Head of caudate nucleus (tissue), 42 donors: ENCODE measurements around the gene CCL24.
"Not testable (repeated sequence)": the region's sequence is repeated elsewhere in the genome, so short reads cannot be mapped to it uniquely, and the experiment has no call there.

Experiments
- DNase-seq, 42 donors: peaks; one replicate each; pipeline versions ENCODE4 v3.0.0 to v3.0.0-alpha.2; 2020 to 2021; ENCODE audit warnings: mixed read lengths in 7 of 42
- intact Hi-C: fragments of 100-400 bp; cut with DNase I; formaldehyde crosslinking; loops from one replicate; pipeline ENCODE4 v1.15.0; 2022

Gene CCL24

GRCh38 chr7:75793676-75794075 is 19.9 kb downstream of the CCL24 start:
- no peak for DNase-seq
- intact Hi-C loops = no loop called here

DNA sequence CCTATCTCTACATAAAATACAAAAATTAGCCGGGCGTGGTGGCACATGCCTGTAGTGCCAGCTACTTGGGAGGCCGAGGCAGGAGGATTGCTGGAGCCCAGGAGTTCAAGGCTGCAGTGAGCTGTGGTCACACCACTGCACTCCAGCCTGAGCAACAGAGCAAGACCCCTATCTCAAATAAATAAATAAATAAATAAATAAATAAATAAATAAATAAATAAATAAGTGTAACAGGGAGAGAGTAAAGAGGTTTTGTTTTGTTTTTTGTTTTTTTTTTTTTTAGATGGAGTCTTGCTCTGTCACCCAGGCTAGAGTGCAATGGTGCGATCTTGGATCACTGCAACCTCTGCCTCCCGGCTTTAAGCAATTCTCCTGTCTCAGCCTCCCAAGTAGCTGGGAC is 21.0 kb downstream of the CCL24 start:
- DNase-seq, intact Hi-C loops: not testable (repeated sequence)

GRCh38 chr7:75789361-75789924 is 24.2 kb downstream of the CCL24 start:
- DNase-seq = no peak
- intact Hi-C loops = no loop called here

GRCh38 chr7:75788154-75788847 is 25.3 kb downstream of the CCL24 start:
- intact Hi-C loops, DNase-seq: not testable (repeated sequence)

DNA sequence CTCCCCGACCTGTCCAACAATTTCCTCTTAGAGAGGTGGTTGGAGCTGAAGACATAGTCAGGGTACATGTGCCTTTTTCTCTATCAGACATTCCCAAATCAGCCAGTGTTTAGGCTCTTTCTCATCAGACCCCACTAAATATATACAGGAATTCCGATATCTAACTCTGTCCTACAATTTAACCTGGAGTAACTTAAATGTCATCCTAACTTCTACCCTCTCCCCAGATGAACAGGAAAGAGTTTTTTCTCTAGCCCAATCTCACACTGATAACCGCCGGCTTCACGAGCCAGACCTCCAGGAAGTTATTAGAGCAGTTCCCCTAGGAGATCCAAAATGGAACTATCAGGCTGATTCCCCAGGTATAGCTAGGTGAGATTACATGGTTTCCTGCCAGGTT is 30.5 kb downstream of the CCL24 start:
- DNase-seq, intact Hi-C loops: not testable (repeated sequence)

GRCh38 chr7:75780647-75781273 is 32.8 kb downstream of the CCL24 start:
- intact Hi-C loops, DNase-seq: not testable (repeated sequence)

DNA sequence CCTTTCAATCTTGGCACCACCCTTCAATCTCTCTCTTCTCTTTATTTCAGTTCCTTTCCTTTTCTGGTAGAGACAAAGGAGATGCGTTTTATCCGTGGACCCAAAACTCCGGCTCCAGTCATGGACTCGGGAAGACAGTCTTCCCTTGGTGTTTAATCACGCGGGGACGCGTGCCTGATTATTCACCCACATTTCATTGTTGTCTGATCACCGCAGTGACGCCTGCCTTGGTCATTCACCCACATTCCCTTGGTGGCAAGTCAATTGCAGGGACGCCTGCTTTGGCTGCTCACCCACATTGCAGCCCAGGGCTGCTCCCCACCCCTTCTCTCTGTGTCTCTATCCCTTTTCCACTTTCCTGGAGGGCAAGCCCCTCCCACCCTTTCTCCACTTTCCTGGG is 34.1 kb downstream of the CCL24 start:
- intact Hi-C loops, DNase-seq: not testable (repeated sequence)

GRCh38 chr7:75779035-75779434 is 34.6 kb downstream of the CCL24 start:
- DNase-seq, intact Hi-C loops: not testable (repeated sequence)

GRCh38 chr7:75776295-75776971 is 37.2 kb downstream of the CCL24 start:
- peak in 1 of 42 donors; percentile 7 for DNase-seq
- intact Hi-C loops = no loop called here

GRCh38 chr7:75773958-75774357 is 39.6 kb downstream of the CCL24 start:
- DNase-seq, intact Hi-C loops: not testable (repeated sequence)

GRCh38 chr7:75772081-75773077 is 41.2 kb downstream of the CCL24 start, which contains the start of gene CCL26:
Gene CCL26 (minus strand): TSS chr7:75772211. CDS start chr7:75772176, 35 bp downstream.
- intact Hi-C loops = no loop called here
- no peak for DNase-seq

GRCh38 chr7:75771224-75771623 is 42.4 kb downstream of the CCL24 start:
- no peak for DNase-seq
- intact Hi-C loops = no loop called here

DNA sequence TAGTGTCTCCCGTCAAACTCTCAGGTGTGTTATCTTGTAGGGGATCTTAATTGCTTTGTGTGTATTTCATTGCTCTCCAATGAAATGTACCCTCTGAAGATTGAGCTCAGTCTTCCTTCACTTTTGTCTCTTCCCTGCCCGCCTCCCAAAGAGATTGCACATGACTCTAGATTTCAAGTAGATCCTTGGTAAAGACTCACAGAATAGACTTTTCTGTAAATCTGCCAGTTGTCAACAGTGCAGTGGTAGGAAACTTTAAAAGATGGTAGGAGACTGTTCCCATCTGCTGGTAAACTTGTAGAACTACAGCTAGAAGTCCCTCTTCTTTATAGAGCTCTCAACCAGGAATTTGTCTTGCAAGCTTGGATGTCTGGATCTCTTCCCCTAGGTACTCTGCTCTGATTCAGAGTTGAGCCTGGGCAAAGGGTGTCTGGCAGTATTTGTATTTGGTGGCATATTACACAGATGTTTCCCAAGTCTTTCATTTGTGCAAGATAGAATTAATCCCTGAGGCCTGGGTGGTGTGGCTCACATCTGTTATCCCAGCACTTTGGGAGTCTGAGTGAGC is 51.2 kb downstream of the CCL24 start:
- peak in 9 of 42 donors; percentile 4 to 60 (median 28) for DNase-seq
- intact Hi-C loops = no loop called here

DNA sequence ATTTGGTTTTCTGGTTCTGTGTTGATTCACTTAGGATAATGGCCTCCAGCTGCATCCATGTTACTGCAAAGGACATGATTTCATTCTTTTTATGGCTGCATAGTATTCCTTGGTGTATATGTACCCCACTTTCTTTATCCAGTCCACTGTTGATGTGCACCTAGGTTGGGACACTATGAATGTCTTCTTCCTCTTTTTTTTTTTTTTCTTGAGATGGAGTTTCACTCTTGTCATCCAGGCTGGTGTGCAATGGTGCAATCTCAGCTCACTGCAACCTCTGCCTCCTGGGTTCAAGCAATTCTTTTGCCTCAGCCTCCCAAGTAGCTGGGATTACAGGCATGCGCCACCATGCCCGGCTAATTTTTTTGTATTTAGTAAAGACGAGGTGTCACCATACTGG is 51.8 kb downstream of the CCL24 start:
- intact Hi-C loops, DNase-seq: not testable (repeated sequence)
